Kidney epithelial cell (primary cell): ENCODE results near the gene SLC35G6. TPM values are rescaled to one million over a fixed set of nuclear protein-coding genes. Genes with fewer than 3 reads are reported as not detected.
A peak's percentile ranks its signal among the peaks of the same experiment; 100 is the strongest.

Experiments
- DNase-seq: peaks from one replicate; pipeline ENCODE4 v3.0.0-alpha.2; 2010; ENCODE audit warnings: low read depth
- H3K27me3 ChIP-seq: 2 replicates; pipeline ENCODE4 v1.6.0; 2011; ENCODE audit warnings: low read length; ENCODE audit not compliant: control insufficient read depth, insufficient read depth
- H3K36me3 ChIP-seq: 2 replicates; pipeline ENCODE4 v1.5.1; 2011; ENCODE audit warnings: low read length; ENCODE audit not compliant: control insufficient read depth, insufficient read depth
- H3K4me3 ChIP-seq: 2 replicates; pipeline ENCODE4 v1.5.1; 2011; ENCODE audit warnings: low read depth, mild to moderate bottlenecking, control low read depth, low read length
- total RNA-seq: library from RNA; depleted of rRNA; stranded (reverse); fragments of >200 nt; gene quantifications from 2 replicates; pipeline ENCODE4 v1.2.3, GENCODE V29; 2015
- TF ChIP-seq, protein P1 (sequence below): IDR thresholded peaks from 2 replicates; pipeline ENCODE4 v1.5.1; 2011; ENCODE audit warnings: mild to moderate bottlenecking, moderate library complexity, low read length, control low read depth, inconsistent platforms; ENCODE audit not compliant: insufficient read depth, poor library complexity, severe bottlenecking

The SLC35G6 gene
- total RNA-seq, 1 donor from 2014 or later, result not detected

DNA sequence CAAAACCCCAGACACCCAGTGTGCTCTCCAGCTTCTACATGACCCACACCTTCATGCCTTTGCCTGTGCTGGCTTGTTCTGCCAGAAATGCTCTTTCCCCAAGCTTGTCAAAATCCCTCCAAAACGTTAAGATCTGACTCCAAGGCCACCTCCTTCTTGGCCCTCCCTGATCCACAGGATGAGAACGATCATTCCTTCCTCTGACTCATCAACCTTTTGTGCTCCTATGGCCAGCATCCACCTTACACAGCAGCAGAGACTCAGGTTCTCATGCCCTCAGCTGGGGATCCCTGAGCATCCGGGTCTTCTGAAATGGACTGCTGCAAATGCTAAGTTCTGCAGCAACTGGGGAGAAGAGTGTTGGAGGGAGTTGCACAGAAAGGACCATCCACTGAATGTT is 4.8 kb upstream of the SLC35G6 start:
- Histone ChIP-seq H3K27me3 (no peaks in the 10 kb centered on the region), H3K36me3 (no peaks in the 10 kb centered on the region), H3K4me3 (no peak overlapping the region)
- DNase-seq, result no peak
- TF ChIP-seq, protein P1, sequence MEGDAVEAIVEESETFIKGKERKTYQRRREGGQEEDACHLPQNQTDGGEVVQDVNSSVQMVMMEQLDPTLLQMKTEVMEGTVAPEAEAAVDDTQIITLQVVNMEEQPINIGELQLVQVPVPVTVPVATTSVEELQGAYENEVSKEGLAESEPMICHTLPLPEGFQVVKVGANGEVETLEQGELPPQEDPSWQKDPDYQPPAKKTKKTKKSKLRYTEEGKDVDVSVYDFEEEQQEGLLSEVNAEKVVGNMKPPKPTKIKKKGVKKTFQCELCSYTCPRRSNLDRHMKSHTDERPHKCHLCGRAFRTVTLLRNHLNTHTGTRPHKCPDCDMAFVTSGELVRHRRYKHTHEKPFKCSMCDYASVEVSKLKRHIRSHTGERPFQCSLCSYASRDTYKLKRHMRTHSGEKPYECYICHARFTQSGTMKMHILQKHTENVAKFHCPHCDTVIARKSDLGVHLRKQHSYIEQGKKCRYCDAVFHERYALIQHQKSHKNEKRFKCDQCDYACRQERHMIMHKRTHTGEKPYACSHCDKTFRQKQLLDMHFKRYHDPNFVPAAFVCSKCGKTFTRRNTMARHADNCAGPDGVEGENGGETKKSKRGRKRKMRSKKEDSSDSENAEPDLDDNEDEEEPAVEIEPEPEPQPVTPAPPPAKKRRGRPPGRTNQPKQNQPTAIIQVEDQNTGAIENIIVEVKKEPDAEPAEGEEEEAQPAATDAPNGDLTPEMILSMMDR, result no peak

DNA sequence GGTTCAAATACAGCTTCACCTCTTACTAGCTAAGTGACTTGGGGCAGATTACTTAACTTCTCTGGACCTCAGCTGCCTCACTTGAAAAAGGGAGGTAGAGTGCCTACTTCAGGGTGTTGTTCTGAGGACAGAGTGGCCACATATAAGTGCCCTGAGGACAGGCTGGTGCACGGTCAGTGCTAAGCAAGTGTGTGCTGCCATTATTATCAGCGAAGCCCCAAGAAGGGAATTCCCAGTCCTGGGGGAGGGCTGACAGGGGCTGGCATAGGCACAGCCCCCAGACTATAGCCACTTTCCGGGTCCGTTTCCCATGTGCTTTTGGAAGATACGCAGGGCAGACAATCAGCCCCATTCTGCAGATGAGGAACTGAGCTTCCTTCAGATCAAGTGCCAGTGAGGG is 4.3 kb upstream of the SLC35G6 start:
- Histone ChIP-seq H3K4me3 (no peak overlapping the region), H3K36me3 (no peaks in the 10 kb centered on the region), H3K27me3 (no peaks in the 10 kb centered on the region)
- TF ChIP-seq, protein P1, result no peak
- no peak for DNase-seq

DNA sequence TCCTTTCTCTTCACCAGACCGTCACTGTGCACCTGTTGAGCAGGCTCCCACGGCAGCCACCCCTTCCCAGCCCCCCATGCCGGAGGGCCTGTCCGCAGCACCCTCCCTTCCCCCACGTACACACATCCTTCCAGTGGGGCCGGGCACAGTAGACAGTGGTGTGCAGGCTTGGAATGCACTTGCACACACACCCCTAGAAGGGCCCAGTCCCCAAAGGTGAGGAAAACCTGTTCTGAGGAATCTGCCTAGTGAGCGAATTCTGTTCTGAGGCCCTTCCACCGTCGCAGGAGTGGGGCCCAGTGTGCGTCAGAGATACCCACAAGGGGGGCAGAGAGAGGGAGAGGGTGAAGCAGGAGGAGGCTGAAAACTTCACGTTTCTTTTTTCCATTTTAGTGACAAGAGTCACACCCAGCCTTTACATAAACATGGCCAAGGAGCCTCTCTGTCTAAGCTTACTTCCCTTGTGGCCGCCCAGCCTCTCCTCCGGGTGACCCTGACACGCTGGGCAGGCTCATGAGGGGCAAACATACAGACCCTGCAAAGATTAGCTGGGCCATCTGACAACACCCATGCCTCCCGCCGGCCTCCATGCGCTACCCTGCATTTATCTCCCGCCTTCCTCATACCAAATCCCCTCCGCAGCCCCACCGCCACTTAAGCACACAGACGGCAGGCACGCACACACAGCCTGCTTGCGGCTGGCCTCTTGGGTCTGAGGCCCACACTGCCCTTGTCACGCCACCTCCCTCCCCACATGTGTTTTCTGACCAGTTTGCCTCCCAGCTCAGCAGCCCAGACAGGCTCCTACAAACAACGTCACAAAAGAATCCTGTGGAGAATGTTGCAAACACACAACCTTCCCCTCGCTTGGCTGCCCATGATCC is 3.6 kb upstream of the SLC35G6 start:
- TF ChIP-seq, protein P1, result no peak
- DNase-seq, result no peak
- H3K4me3 ChIP-seq, result peak overlapping the region; percentile 91
- no peaks in the 10 kb centered on the region for H3K27me3 ChIP-seq
- H3K36me3 ChIP-seq, result no peaks in the 10 kb centered on the region

DNA sequence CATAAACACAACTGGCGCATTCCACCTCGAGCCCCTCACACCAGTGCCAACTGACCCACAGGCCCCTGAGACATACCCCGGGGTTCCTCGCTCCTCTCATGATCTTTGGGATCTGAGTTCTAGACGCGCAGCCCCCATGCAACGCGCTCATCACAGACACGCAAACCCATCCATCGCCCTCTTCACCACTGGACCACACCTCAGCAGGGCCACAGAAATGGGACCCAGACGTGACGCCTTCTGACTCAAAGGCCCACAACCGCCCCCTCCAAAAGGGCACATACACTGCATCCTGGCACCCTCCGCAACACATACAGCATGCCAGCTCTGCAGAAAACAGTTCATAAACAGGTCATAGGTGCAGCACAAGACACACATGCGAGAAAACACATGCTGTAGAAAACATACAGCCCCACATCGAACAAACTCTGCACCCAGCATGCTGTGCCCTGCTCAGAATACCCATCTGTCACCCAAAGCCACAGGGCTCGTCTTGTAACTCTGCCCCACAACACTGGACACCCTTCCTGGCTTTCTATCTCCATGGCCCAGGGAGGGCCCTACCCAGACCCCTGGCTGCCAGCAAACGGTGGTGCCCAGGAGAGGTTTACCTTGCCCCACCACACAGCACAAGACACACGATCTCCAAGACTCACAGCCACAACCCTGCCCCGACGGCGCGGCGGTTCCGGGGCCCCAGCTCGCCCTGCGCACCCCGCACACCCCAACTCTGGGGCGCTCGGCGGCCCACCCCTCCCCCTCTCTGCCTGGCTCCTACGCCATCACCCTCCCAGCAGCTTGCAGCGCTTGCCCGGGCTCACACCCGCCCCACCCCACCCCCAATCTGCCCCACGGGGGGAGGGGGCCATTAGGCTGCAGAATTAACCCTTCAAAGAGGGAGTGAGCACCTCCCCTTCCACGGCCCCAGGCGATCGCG is 2.7 kb upstream of the SLC35G6 start:
- Histone ChIP-seq H3K4me3 (peak overlapping the region; percentile 91), H3K36me3 (no peaks in the 10 kb centered on the region), H3K27me3 (no peaks in the 10 kb centered on the region)
- no peak for DNase-seq
- TF ChIP-seq, protein P1, result no peak

DNA sequence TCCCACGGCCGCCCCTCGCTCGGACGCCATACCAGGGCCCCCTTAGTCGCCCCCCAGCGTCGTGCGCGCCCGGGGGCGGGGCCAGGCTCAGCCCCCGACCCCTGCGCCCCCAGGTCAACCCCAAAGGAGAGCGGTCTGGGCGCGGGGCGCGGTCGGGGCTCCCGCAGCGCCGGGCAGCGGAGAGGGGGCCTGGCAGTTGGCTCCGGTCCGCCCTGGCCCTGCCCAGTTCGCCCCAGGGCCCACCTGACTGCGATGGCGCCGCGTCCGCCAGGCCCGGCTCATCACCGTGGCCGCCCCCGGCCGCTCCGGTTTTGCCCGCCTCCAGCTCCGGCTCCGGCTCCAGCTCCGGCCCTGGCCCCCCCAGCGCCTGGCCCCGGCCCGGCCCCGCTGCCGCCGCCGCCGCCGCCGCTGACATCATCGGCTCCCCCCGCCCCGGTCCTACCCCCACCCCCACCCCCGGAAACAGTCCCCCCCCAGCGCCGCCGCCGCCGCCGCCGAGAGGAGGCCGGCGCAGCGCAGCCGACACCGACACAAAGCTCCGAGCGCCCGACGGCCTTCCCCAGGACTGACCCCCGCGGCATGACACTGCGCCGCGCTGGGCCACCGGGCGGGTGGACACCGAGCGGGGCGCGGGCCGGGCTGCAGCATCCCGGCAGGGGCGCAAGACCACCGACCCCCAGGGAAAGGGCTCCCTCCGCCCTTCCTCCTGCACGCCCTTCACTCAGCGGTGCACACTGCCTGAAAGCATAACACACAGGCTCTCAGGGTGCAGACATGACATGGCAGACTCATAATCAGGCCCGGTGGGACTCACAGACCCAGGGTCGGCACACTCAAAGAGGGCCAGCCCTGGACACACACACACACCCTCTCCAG is 1.8 kb upstream of the SLC35G6 start, which contains the start of gene ZBTB4:
Gene ZBTB4, minus strand, starts transcription at position 419 of the 876 bp plus-strand sequence. CDS start 12,830 bp downstream, outside the sequence.
- no peaks in the 10 kb centered on the region for H3K36me3 ChIP-seq
- H3K4me3 ChIP-seq, result peak within 1 kb of the TSS; percentile 91
- H3K27me3 ChIP-seq, result no peaks in the 10 kb centered on the region
- DNase-seq, result no peak
- TF ChIP-seq, protein P1, result no peak
